ENCODE results near the gene CYP46A1. TPM values are rescaled to one million over a fixed set of nuclear protein-coding genes. Genes with fewer than 3 reads are reported as not detected.

Gene CYP46A1
- polyA plus RNA-seq, 2 of the 4 experiments (the other 2 are of a cell fraction): 0.06 to 0.13 TPM

GRCh38 chr14:99753225-99754140, 69.4 kb downstream of the CYP46A1 start:
- DNase-seq (ENCODE audit: low read depth in 1 of 2, low spot score in 1 of 2): no peak
- WGBS (ENCODE audit: missing lambda C conversion rate): 58% methylated on average over 13 of the region's 16 CpGs
- no peak for TF ChIP-seq HMGXB4 (CRISPR knock-in tag; IDR thresholded peaks at IDR 0.05; ENCODE audit: borderline replicate concordance)
- TF ChIP-seq ZSCAN20 (CRISPR knock-in tag; IDR thresholded peaks at IDR 0.05): no peak
- no peak for TF ChIP-seq HES2 (IDR thresholded peaks at IDR 0.05)
- TF ChIP-seq USF2 (IDR thresholded peaks at IDR 0.05): no peak
- no peak for TF ChIP-seq RCOR1 (IDR thresholded peaks at IDR 0.05; ENCODE audit: low read depth, low read length)
- no peak for TF ChIP-seq PBX3 (IDR thresholded peaks at IDR 0.05)
- no peak for TF ChIP-seq FOSL2 (IDR thresholded peaks at IDR 0.05)
- TF ChIP-seq FOSL2 (CRISPR knock-in tag; IDR thresholded peaks at IDR 0.05): 0 out of 2 replicates have a peak, but pooled peaks have one; percentile 16
- no peak for TF ChIP-seq BHLHE40 (IDR thresholded peaks at IDR 0.05; ENCODE audit: low read depth, low read length)
- no peak for TF ChIP-seq TP53 (CRISPR knock-in tag; IDR thresholded peaks at IDR 0.05)
- no peak for ATAC-seq
- no peak overlapping the region for H3K4me3 ChIP-seq
- ChIA-PET POLR2A (interaction anchor here (0.9 to 1.0 kb wide), 2 partner anchors 69 to 273 kb away, joined by 3 read pairs; partner anchors contain the start of genes CCNK, CYP46A1 and SETD3), CTCF (interaction anchor here (0.5 to 20.7 kb wide), 11 partner anchors 10 to 235 kb away, joined by 3 to 263 read pairs (median 4); partner anchors contain the start of gene EML1)
- H3K27ac ChIP-seq: peak overlapping the region; percentile 83 to 92
- no peak for FAIRE-seq
- H3K4me1 ChIP-seq: peaks cover 69% of the 10 kb centered on the region
- H3K9me3 ChIP-seq: no peaks in the 10 kb centered on the region
- peak overlapping the region; percentile 65 for H3K4me2 ChIP-seq

- DNase-seq (ENCODE audit: low read depth in 1 of 2, low spot score in 1 of 2): no peak
- peaks cover 78% of the 10 kb centered on the region for H3K4me1 ChIP-seq
Measured at GRCh38 chr14:99754141-99755067, 70.3 kb downstream of the CYP46A1 start.

GRCh38 chr14:99755068-99755405, 70.9 kb downstream of the CYP46A1 start:
- ATAC-seq: no peak
- ChIA-PET CTCF (interaction anchor here (0.8 to 20.7 kb wide), 10 partner anchors 9 to 131 kb away, joined by 3 to 263 read pairs (median 6); partner anchors contain the start of gene EML1), POLR2A (interaction anchor here (1.5 kb wide), 1 partner anchor 38 kb away, joined by 4 read pairs; the partner anchor contains the start of gene EML1)
- H3K4me3 ChIP-seq: no peak overlapping the region
- peak overlapping the region; percentile 65 for H3K4me2 ChIP-seq
- FAIRE-seq: no peak
- no peaks in the 10 kb centered on the region for H3K9me3 ChIP-seq
- 87% methylated on average over 8 of the region's 8 CpGs for WGBS (ENCODE audit: missing lambda C conversion rate)
- H3K4me1 ChIP-seq: peaks cover 81% of the 10 kb centered on the region
- H3K27ac ChIP-seq: peak overlapping the region; percentile 83 to 92
- DNase-seq (ENCODE audit: low read depth in 1 of 2, low spot score in 1 of 2): no peak
- no peak for TF ChIP-seq CBX2 (IDR thresholded peaks at IDR 0.05; ENCODE audit: borderline replicate concordance, low read depth)
- TF ChIP-seq CBX8 (IDR thresholded peaks at IDR 0.05): no peak
- TF ChIP-seq HOXB13 (CRISPR knock-in tag; IDR thresholded peaks at IDR 0.05; ENCODE audit: low read depth): no peak
- no peak for TF ChIP-seq POLR2AphosphoS2 (conservative IDR thresholded peaks at IDR 0.05; ENCODE audit: low read length)
- TF ChIP-seq EP300 (IDR thresholded peaks at IDR 0.05): no peak
- no peak for TF ChIP-seq HEYL (CRISPR knock-in tag; IDR thresholded peaks at IDR 0.05)
- no peak for TF ChIP-seq USF2 (IDR thresholded peaks at IDR 0.05)
- no peak for TF ChIP-seq EHF (CRISPR knock-in tag; IDR thresholded peaks at IDR 0.05)
- TF ChIP-seq RCOR1 (IDR thresholded peaks at IDR 0.05; ENCODE audit: low read depth, low read length): no peak
- no peak for TF ChIP-seq ZFP36 (IDR thresholded peaks at IDR 0.05; ENCODE audit: borderline replicate concordance, partially characterized antibody)
- TF ChIP-seq SMC3 (IDR thresholded peaks at IDR 0.05): no peak
- TF ChIP-seq CHD2 (IDR thresholded peaks at IDR 0.05; ENCODE audit: low read length, partially characterized antibody): no peak
- TF ChIP-seq FOXS1 (CRISPR knock-in tag; IDR thresholded peaks at IDR 0.05): no peak
- no peak for TF ChIP-seq GATA3 (IDR thresholded peaks at IDR 0.05; ENCODE audit: borderline replicate concordance)

More at GRCh38 chr14:99754141-99755067, 70.3 kb downstream of the CYP46A1 start:
- 58% methylated on average over 21 of the region's 24 CpGs for WGBS (ENCODE audit: missing lambda C conversion rate)
- Histone ChIP-seq H3K9me3 (no peaks in the 10 kb centered on the region), H3K4me2 (peak overlapping the region; percentile 65), H3K27ac (peak overlapping the region; percentile 83 to 92), H3K4me3 (no peak overlapping the region)
- ChIA-PET POLR2A (interaction anchor here (0.9 to 1.5 kb wide), 3 partner anchors 39 to 273 kb away, joined by 3 to 4 read pairs (median 3); partner anchors contain the start of genes CCNK, CYP46A1, EML1 and SETD3), CTCF (interaction anchor here (0.8 to 20.7 kb wide), 12 partner anchors 8 to 131 kb away, joined by 3 to 263 read pairs (median 4); partner anchors contain the start of gene EML1)
- ATAC-seq (no peak), FAIRE-seq (no peak)
- TF ChIP-seq NR3C1 (IDR thresholded peaks at IDR 0.05) (no peak), HOXB5 (CRISPR knock-in tag; IDR thresholded peaks at IDR 0.05) (no peak), GATA3 (IDR thresholded peaks at IDR 0.05; ENCODE audit: borderline replicate concordance) (peak; percentile 50; the same call in 1 of the 2 replicates), PHF8 (IDR thresholded peaks at IDR 0.05; ENCODE audit: borderline replicate concordance, low read depth) (no peak)
